OCI-LY1 (cell line): ENCODE results near the gene ABCB6.

Experiments
- H2AFZ ChIP-seq: fragments of 200-600 bp; sonication (generic), shearing (Covaris generic); 2 replicates; pipeline ENCODE4 v1.6.0; 2014; ENCODE audit warnings: antibody characterized with exemption, mild to moderate bottlenecking, low read length
- H3F3A ChIP-seq: fragments of 200-600 bp; sonication (generic), shearing (Covaris generic); 2 replicates; pipeline ENCODE4 v1.6.0; 2014; ENCODE audit warnings: mild to moderate bottlenecking, antibody characterized with exemption, low read length, moderate library complexity; ENCODE audit not compliant: insufficient read depth
- H3K27ac ChIP-seq: fragments of 200-600 bp; sonication (generic); 2 replicates; pipeline ENCODE4 v1.5.1; 2014; ENCODE audit warnings: low read length, mixed run types, mild to moderate bottlenecking, low read depth; ENCODE audit not compliant: poor library complexity, severe bottlenecking
- H3K27me3 ChIP-seq: fragments of 200-600 bp; sonication (generic); 2 replicates; pipeline ENCODE4 v1.6.0; 2014; ENCODE audit warnings: antibody characterized with exemption, mild to moderate bottlenecking, low read length, moderate library complexity; ENCODE audit not compliant: insufficient read depth
- H3K36me3 ChIP-seq: fragments of 200-600 bp; sonication (generic); 2 replicates; pipeline ENCODE4 v1.6.1; 2014; ENCODE audit warnings: mild to moderate bottlenecking, antibody characterized with exemption, low read length, moderate library complexity, mixed read lengths; ENCODE audit not compliant: insufficient read depth
- H3K4me1 ChIP-seq: fragments of 200-600 bp; sonication (generic); 2 replicates; pipeline ENCODE4 v1.5.1; 2014; ENCODE audit warnings: mild to moderate bottlenecking, low read length, moderate library complexity; ENCODE audit not compliant: insufficient read depth, severe bottlenecking
- H3K4me2 ChIP-seq: fragments of 200-600 bp; sonication (generic), shearing (Covaris generic); 2 replicates; pipeline ENCODE4 v1.6.1; 2014; ENCODE audit warnings: low read length
- H3K4me3 ChIP-seq: fragments of 200-600 bp; sonication (generic); 2 replicates; pipeline ENCODE4 v1.5.1; 2014; ENCODE audit warnings: low read length, low read depth, mild to moderate bottlenecking, mixed read lengths; ENCODE audit not compliant: poor library complexity, severe bottlenecking
- H3K79me2 ChIP-seq: fragments of 200-600 bp; shearing (Covaris generic); 2 replicates; pipeline ENCODE4 v1.6.1; 2016; ENCODE audit warnings: mixed run types, low read length, mixed read lengths; ENCODE audit not compliant: insufficient read depth
- H3K9ac ChIP-seq: fragments of 200-600 bp; sonication (generic), shearing (Covaris generic); 2 replicates; pipeline ENCODE4 v1.6.1; 2014; ENCODE audit warnings: mild to moderate bottlenecking, low read length, mixed read lengths
- H3K9me2 ChIP-seq: fragments of 200-600 bp; sonication (generic), shearing (Covaris generic); 2 replicates; pipeline ENCODE4 v1.6.1; 2014; ENCODE audit warnings: low read depth, mild to moderate bottlenecking, low read length, mixed read lengths
- H3K9me3 ChIP-seq: fragments of 200-600 bp; shearing (Covaris generic); 2 replicates; pipeline ENCODE4 v1.6.1; 2014; ENCODE audit warnings: low read length, mixed read lengths
- H4K20me1 ChIP-seq: fragments of 200-600 bp; sonication (generic), shearing (Covaris generic); 2 replicates; pipeline ENCODE4 v1.6.0; 2016; ENCODE audit warnings: mild to moderate bottlenecking, low read length; ENCODE audit not compliant: insufficient read depth
- EZH2 ChIP-seq: fragments of 200-600 bp; sonication (generic), shearing (Covaris generic); IDR thresholded peaks from 2 replicates; pipeline ENCODE4 v1.8.0; 2017; ENCODE audit warnings: borderline replicate concordance, mixed run types, mild to moderate bottlenecking, antibody characterized with exemption, low read length, moderate library complexity, mixed read lengths
- TF ChIP-seq, protein P1 (sequence below): fragments of 200-600 bp; sonication (generic), shearing (Covaris generic); IDR thresholded peaks from 2 replicates; pipeline ENCODE4 v1.5.1; 2017; ENCODE audit warnings: mild to moderate bottlenecking, antibody characterized with exemption, low read length, moderate library complexity, mixed read lengths

The ABCB6 gene

DNA sequence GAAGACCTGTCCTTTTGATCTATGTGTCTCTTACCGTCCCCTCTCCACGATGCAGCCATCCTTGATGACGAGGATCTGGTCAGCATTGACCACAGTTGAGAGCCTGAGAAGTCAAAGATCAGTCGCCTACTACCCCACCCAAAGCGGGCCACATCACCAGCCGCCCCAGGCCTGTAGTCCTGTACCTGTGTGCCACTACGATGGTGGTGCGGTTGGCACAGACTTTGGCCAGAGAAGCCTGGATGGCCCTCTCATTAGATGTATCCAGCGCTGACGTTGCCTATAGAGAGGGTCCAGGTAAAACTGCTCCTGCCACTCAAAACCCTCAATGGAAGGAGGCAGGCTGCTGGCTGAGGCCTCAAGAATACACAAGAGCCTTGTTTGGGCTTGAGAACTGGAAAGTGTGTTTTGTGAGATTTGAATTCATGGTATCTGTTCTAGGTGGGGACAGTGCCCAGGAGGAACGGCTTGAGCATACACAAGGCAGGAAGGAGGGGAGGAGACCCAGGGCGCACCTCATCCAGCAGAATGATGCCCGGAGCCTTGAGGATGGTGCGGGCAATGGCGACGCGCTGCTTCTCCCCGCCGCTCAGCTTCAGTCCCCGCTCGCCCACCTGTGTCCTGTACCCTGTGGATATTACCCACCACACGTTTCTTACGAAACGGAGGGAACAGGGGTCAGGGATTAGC is 8.4 kb downstream of the ABCB6 start:
- 0 out of 2 replicates have a peak, but pooled peaks cover 3% of the 10 kb centered on the region for H3F3A ChIP-seq
- no peak overlapping the region for H3K4me3 ChIP-seq
- H3K4me2 ChIP-seq, result no peak overlapping the region
- peaks cover 73% of the 10 kb centered on the region for H3K36me3 ChIP-seq
- H3K9ac ChIP-seq, result no peak overlapping the region
- TF ChIP-seq, protein P1, sequence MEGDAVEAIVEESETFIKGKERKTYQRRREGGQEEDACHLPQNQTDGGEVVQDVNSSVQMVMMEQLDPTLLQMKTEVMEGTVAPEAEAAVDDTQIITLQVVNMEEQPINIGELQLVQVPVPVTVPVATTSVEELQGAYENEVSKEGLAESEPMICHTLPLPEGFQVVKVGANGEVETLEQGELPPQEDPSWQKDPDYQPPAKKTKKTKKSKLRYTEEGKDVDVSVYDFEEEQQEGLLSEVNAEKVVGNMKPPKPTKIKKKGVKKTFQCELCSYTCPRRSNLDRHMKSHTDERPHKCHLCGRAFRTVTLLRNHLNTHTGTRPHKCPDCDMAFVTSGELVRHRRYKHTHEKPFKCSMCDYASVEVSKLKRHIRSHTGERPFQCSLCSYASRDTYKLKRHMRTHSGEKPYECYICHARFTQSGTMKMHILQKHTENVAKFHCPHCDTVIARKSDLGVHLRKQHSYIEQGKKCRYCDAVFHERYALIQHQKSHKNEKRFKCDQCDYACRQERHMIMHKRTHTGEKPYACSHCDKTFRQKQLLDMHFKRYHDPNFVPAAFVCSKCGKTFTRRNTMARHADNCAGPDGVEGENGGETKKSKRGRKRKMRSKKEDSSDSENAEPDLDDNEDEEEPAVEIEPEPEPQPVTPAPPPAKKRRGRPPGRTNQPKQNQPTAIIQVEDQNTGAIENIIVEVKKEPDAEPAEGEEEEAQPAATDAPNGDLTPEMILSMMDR, result no peak
- TF ChIP-seq EZH2, result no peak
- H3K9me3 ChIP-seq, result no peaks in the 10 kb centered on the region
- no peaks in the 10 kb centered on the region for H3K79me2 ChIP-seq
- H4K20me1 ChIP-seq, result no peaks in the 10 kb centered on the region
- peaks cover 21% of the 10 kb centered on the region for H3K4me1 ChIP-seq
- H2AFZ ChIP-seq, result no peak overlapping the region
- H3K27ac ChIP-seq, result no peak overlapping the region
- H3K9me2 ChIP-seq, result no peaks in the 10 kb centered on the region
- no peaks in the 10 kb centered on the region for H3K27me3 ChIP-seq

- H3K9me2 ChIP-seq, result no peaks in the 10 kb centered on the region
- H2AFZ ChIP-seq, result no peak overlapping the region
- H3K4me3 ChIP-seq, result no peak overlapping the region
- no peaks in the 10 kb centered on the region for H3K27me3 ChIP-seq
- H3K9me3 ChIP-seq, result peaks cover 6% of the 10 kb centered on the region; the same call in 1 of the 2 replicates
- no peak overlapping the region; the same call in 1 of the 2 replicates for H3K9ac ChIP-seq
- 0 out of 2 replicates have a peak, but pooled peaks cover 3% of the 10 kb centered on the region for H3F3A ChIP-seq
- no peak overlapping the region for H3K4me2 ChIP-seq
- H4K20me1 ChIP-seq, result no peaks in the 10 kb centered on the region
- no peak overlapping the region for H3K27ac ChIP-seq
- H3K36me3 ChIP-seq, result peaks cover 65% of the 10 kb centered on the region
- H3K79me2 ChIP-seq, result no peaks in the 10 kb centered on the region
- peaks cover 21% of the 10 kb centered on the region for H3K4me1 ChIP-seq
- no peak for TF ChIP-seq EZH2
- TF ChIP-seq, protein P1, result no peak
Measured at GRCh38 chr2:219209236-219210195, 9.2 kb downstream of the ABCB6 start.

GRCh38 chr2:219207884-219208740 is 10.6 kb downstream of the ABCB6 start:
- Histone ChIP-seq H3K4me2 (peak overlapping the region; percentile 86), H4K20me1 (no peaks in the 10 kb centered on the region), H3K9me2 (no peaks in the 10 kb centered on the region), H2AFZ (no peak overlapping the region), H3K9ac (peak overlapping the region; percentile 82), H3K4me1 (peaks cover 21% of the 10 kb centered on the region), H3K79me2 (no peaks in the 10 kb centered on the region), H3K9me3 (peaks cover 6% of the 10 kb centered on the region; the same call in 1 of the 2 replicates), H3K36me3 (peaks cover 51% of the 10 kb centered on the region), H3F3A (0 out of 2 replicates have a peak, but pooled peaks cover 3% of the 10 kb centered on the region), H3K4me3 (peak overlapping the region; percentile 70), H3K27ac (peak overlapping the region; percentile 55), H3K27me3 (no peaks in the 10 kb centered on the region)
- TF ChIP-seq EZH2, result no peak
- TF ChIP-seq, protein P1, result no peak
